ENCODE measurements around the gene NEK4. TPM values are rescaled to one million over a fixed set of nuclear protein-coding genes. Genes with fewer than 3 reads are reported as not detected.
"Not testable (repeated sequence)": the region's sequence is repeated elsewhere in the genome, so short reads cannot be mapped to it uniquely, and the experiment has no call there.

The NEK4 gene
- polyA plus RNA-seq, 1 donor from 2014 or later = 11.3 TPM

DNA sequence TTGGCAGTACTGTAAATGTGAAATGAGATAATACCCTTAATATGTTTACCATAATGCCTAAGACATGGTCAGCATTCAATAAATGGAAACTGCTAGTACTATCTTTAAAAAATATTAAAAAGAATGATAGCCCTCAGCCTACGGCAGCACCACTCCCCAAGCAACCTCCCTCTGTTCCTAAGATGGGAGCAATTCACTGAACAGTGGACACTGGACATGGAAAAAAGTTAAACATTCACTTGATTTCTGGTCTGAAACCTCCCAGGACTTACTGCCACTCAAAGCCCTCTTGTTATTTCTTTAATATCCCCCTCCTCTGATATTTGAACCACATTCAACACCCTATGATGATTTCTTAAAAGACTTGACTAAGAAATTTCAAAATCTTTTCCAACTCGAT lies 27.0 kb downstream of the NEK4 start:
- Mint-ChIP-seq H3K27ac (no peak overlapping the region), H3K9me3 (no peaks in the 10 kb centered on the region), H3K4me1 (peaks cover 0 to 3% (median 0%) of the 10 kb centered on the region in 3 donors), H3K27me3 (no peaks in the 10 kb centered on the region), H3K4me3 (no peak overlapping the region), H3K36me3 (peaks cover 3% of the 10 kb centered on the region)

DNA sequence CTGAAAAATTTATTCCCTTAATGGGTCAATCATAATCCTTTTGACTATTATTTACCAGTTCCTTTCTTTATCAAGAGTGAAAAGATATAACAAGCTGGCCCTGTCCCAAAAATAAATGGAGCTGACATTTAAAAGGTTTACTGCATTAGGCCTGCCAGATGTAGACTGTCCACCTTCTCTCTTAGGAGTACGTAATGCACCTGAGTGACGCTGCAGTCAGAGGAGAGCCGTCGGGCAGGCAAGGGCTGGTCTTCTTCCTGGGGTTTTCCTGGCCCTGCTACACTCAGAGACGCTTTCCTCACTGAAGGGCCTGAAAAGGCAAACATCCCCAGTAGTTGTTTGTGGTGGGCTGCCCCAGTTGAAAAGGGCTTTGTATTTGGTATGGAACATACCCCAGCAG lies 27.6 kb downstream of the NEK4 start:
- H3K27ac Mint-ChIP-seq = no peak overlapping the region
- peaks cover 3% of the 10 kb centered on the region for H3K36me3 Mint-ChIP-seq
- no peaks in the 10 kb centered on the region for H3K9me3 Mint-ChIP-seq
- no peak overlapping the region for H3K4me3 Mint-ChIP-seq
- H3K4me1 Mint-ChIP-seq = peaks cover 0 to 1% (median 0%) of the 10 kb centered on the region in 3 donors
- no peaks in the 10 kb centered on the region for H3K27me3 Mint-ChIP-seq

GRCh38 chr3:52742418-52743041 lies 28.2 kb downstream of the NEK4 start:
- Mint-ChIP-seq H3K27ac (no peak overlapping the region), H3K9me3 (no peaks in the 10 kb centered on the region), H3K4me1 (peaks cover 0 to 1% (median 0%) of the 10 kb centered on the region in 3 donors), H3K4me3 (no peak overlapping the region), H3K36me3 (peaks cover 3% of the 10 kb centered on the region), H3K27me3 (no peaks in the 10 kb centered on the region)

DNA sequence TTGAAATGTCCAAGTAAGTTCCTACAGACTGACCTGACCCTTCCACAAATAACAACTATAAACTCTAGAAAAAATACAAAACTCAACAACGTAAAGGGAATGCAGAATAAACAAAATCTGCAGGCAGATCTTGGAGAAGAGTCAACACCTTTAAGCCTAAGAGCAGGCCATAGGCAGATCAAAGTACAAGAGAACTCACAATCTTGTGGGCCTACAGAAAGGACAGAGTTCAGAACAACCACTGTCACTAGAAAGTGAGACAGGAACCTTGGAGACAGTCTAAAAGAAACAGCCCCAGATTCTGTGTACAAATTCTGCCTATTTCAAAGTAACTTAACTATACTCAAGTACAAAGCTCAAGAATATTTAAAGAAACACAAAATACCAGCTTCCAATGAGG lies 31.0 kb downstream of the NEK4 start:
- H3K9me3 Mint-ChIP-seq = no peaks in the 10 kb centered on the region
- no peak overlapping the region for H3K27ac Mint-ChIP-seq
- H3K27me3 Mint-ChIP-seq = no peaks in the 10 kb centered on the region
- no peak overlapping the region for H3K4me3 Mint-ChIP-seq
- H3K36me3 Mint-ChIP-seq = peaks cover 8% of the 10 kb centered on the region
- peaks cover 0 to 1% (median 0%) of the 10 kb centered on the region in 3 donors for H3K4me1 Mint-ChIP-seq

DNA sequence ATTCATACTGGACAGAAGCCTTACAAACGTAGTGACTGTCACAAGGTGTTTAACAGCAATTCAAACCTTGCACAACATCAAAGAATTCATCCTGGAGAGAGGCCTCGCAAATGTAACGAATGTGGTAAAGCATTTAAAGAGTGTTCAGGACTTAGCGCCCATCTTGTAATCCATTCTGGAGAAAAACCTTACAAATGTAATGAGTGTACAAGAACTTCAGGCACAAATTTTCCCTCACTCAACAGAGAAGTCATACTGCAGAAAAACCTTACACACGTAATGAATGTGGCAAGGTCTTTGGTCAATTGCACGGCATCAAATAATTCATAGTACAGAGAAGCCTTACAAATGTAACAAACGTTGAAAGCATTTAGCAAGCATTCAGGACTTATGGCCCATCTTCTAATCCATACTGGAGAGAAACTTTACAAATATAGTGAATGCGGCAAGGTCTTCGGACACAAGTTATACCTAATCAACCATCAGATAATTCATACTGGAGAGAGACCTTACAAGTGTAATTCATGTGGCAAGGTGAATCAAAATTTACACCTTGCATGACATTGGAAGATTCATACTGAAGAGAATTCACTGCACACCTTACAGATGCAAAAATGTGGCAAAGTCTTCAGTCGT lies 37.4 kb downstream of the NEK4 start:
- Mint-ChIP-seq H3K27ac (no peak overlapping the region), H3K36me3 (peaks cover 32% of the 10 kb centered on the region), H3K27me3 (no peaks in the 10 kb centered on the region), H3K9me3 (peaks cover 4 to 23% (median 6%) of the 10 kb centered on the region in 3 donors), H3K4me3 (no peak overlapping the region), H3K4me1 (peaks cover 0 to 1% (median 0%) of the 10 kb centered on the region in 3 donors)

- Mint-ChIP-seq H3K9me3 (peaks cover 5 to 23% (median 7%) of the 10 kb centered on the region in 3 donors), H3K27ac (no peak overlapping the region), H3K27me3 (no peaks in the 10 kb centered on the region), H3K36me3 (peaks cover 36% of the 10 kb centered on the region), H3K4me3 (no peak overlapping the region), H3K4me1 (peaks cover 0 to 4% (median 0%) of the 10 kb centered on the region in 3 donors)
Observed at GRCh38 chr3:52731590-52731989, 39.1 kb downstream of the NEK4 start.

GRCh38 chr3:52730681-52731080 lies 40.1 kb downstream of the NEK4 start:
- Mint-ChIP-seq H3K4me1 (peaks cover 0 to 4% (median 0%) of the 10 kb centered on the region in 3 donors), H3K27ac (no peak overlapping the region), H3K4me3 (no peak overlapping the region), H3K36me3 (peaks cover 36% of the 10 kb centered on the region), H3K27me3 (no peaks in the 10 kb centered on the region), H3K9me3 (peaks cover 5 to 23% (median 7%) of the 10 kb centered on the region in 3 donors)

GRCh38 chr3:52728753-52729152 lies 42.0 kb downstream of the NEK4 start:
- H3K4me3 Mint-ChIP-seq, H3K27ac Mint-ChIP-seq, H3K4me1 Mint-ChIP-seq, H3K27me3 Mint-ChIP-seq: not testable (repeated sequence)
- Mint-ChIP-seq H3K9me3 (peaks cover 5 to 23% (median 7%) of the 10 kb centered on the region in 3 donors), H3K36me3 (peaks cover 34% of the 10 kb centered on the region)

DNA sequence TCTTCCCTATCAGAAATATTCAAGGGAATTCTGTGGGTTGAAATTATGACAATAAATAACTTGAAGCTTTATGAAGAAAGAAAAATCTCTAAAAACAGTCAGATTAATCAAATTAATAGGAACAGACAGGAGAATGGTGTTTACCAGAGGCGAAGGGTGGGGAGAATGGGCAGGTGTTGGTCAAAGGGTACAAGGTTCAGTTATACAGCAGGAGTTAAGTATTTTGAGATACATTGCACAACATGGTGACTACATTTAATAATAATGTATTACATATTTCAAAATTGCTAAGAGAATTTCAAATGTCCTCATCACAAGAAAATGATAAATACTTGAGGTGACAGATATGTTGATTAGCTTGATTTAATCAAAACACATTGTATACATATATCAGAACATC lies 46.2 kb downstream of the NEK4 start:
- Mint-ChIP-seq H3K9me3 (peaks cover 2 to 7% (median 3%) of the 10 kb centered on the region in 3 donors), H3K27me3 (no peaks in the 10 kb centered on the region), H3K4me1 (peaks cover 9 to 14% (median 11%) of the 10 kb centered on the region in 3 donors), H3K4me3 (no peak overlapping the region), H3K36me3 (peaks cover 20% of the 10 kb centered on the region), H3K27ac (no peak overlapping the region)

GRCh38 chr3:52723935-52724334 lies 46.8 kb downstream of the NEK4 start:
- H3K4me3 Mint-ChIP-seq = no peak overlapping the region
- H3K27me3 Mint-ChIP-seq = no peaks in the 10 kb centered on the region
- H3K4me1 Mint-ChIP-seq = peaks cover 9 to 14% (median 11%) of the 10 kb centered on the region in 3 donors
- peaks cover under 1 to 7% (median 3%) of the 10 kb centered on the region in 3 donors for H3K9me3 Mint-ChIP-seq
- H3K36me3 Mint-ChIP-seq = peaks cover 20% of the 10 kb centered on the region
- no peak overlapping the region for H3K27ac Mint-ChIP-seq

GRCh38 chr3:52722491-52722890 lies 48.2 kb downstream of the NEK4 start:
- Mint-ChIP-seq H3K4me3 (peak overlapping the region in 1 of 4 donors; percentile 3), H3K9me3 (peaks cover 0 to 5% (median 1%) of the 10 kb centered on the region in 3 donors), H3K27me3 (no peaks in the 10 kb centered on the region), H3K4me1 (peaks cover 9 to 14% (median 9%) of the 10 kb centered on the region in 3 donors), H3K27ac (no peak overlapping the region), H3K36me3 (peaks cover 21% of the 10 kb centered on the region)

GRCh38 chr3:52721730-52722008 lies 49.1 kb downstream of the NEK4 start:
- H3K4me1 Mint-ChIP-seq = peaks cover 9 to 14% (median 9%) of the 10 kb centered on the region in 3 donors
- H3K36me3 Mint-ChIP-seq = peaks cover 18% of the 10 kb centered on the region
- H3K27me3 Mint-ChIP-seq = no peaks in the 10 kb centered on the region
- peaks cover 0 to 5% (median 1%) of the 10 kb centered on the region in 3 donors for H3K9me3 Mint-ChIP-seq
- H3K4me3 Mint-ChIP-seq = no peak overlapping the region
- peak overlapping the region in 1 of 3 donors; percentile 9 for H3K27ac Mint-ChIP-seq

GRCh38 chr3:52721002-52721729 lies 49.6 kb downstream of the NEK4 start:
- Mint-ChIP-seq H3K9me3 (peaks cover 0 to 5% (median 1%) of the 10 kb centered on the region in 3 donors), H3K27ac (peak overlapping the region in 1 of 3 donors; percentile 78), H3K27me3 (no peaks in the 10 kb centered on the region), H3K4me3 (peak overlapping the region in 2 of 4 donors; percentile 2 to 51), H3K4me1 (peaks cover 9 to 14% (median 14%) of the 10 kb centered on the region in 3 donors), H3K36me3 (peaks cover 20% of the 10 kb centered on the region)

DNA sequence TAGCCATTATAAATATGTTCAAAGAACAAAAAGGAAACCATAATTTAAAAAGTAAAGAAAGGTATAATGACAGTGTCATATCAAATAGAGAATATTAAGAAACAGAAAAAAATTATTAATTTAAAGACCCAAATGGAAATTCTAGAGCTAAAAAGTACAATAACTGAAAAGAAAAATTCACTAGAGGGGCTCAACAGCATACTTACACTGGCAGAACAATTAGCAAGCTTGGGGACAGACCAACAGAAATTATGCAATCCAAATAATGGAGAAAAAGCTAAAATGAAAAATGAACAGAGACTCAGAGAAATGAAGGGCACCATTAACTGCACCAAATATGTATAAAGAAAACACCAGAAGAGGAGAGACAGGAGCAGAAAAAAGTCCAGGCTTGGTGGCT lies 51.1 kb downstream of the NEK4 start:
- Mint-ChIP-seq H3K36me3 (peaks cover 20% of the 10 kb centered on the region), H3K9me3 (peaks cover 0 to 5% (median 1%) of the 10 kb centered on the region in 3 donors), H3K4me1 (peaks cover 9 to 14% (median 14%) of the 10 kb centered on the region in 3 donors), H3K27ac (peak overlapping the region in 1 of 3 donors; percentile 78), H3K27me3 (no peaks in the 10 kb centered on the region), H3K4me3 (no peak overlapping the region)

DNA sequence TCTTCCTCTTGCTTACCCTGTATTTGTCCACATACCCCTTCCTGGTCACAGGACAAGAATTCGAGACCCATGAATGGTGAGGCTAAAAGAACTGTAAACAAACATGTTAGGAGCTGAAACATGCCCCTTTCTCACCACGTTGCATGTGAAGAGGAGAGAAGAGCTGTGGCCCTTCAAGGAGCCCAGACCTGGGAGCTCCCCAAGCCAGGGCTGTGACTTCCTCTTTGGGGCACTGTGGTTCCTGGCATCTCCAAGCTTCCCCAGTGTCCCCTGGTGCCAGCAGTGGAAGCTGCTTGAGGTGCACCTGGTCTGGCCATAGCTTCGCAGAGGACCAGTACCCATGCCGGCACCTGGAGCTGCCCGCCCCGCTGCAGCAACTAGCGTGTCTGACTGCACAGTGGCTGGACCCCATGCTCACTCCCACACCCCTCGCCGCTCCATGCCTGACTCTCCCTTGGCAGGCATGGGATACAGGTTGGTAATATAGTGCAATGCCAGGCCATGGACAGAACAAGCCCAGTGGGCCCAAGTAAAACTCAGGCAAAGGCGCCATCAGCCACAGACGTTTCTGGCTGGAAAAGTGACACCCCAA lies 54.9 kb downstream of the NEK4 start:
- Mint-ChIP-seq H3K4me1 (peaks cover 6 to 15% (median 9%) of the 10 kb centered on the region in 3 donors), H3K36me3 (peaks cover 9% of the 10 kb centered on the region), H3K27me3 (no peaks in the 10 kb centered on the region), H3K9me3 (peaks cover 0 to 5% (median 1%) of the 10 kb centered on the region in 3 donors), H3K4me3 (no peak overlapping the region), H3K27ac (no peak overlapping the region)

Data from IgD-negative memory B cell (primary cell).